ENCODE data around the gene CECR2.
"Not testable (repeated sequence)": the region's sequence is repeated elsewhere in the genome, so short reads cannot be mapped to it uniquely, and the experiment has no call there.

CECR2 gene

DNA sequence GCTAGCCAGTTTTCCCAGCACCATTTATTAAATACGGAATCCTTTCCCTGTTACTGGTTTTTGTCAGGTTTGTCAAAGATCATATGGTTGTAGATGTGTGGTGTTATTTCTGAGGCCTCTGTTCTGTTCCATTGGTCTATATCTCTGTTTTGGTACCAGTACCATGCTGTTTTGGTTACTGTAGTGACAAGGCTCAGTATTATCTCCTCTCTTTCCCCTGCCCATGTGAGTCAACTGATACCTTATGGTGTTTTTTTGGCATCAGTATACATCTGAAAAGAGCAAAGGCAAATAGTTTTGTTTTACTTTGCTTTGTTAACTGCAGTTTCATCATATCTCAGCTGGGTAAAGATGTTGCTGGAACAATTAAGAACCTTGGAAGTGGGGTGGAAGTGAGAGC lies 152.7 kb downstream of the CECR2 start:
- DNase-seq = not testable (repeated sequence)

DNA sequence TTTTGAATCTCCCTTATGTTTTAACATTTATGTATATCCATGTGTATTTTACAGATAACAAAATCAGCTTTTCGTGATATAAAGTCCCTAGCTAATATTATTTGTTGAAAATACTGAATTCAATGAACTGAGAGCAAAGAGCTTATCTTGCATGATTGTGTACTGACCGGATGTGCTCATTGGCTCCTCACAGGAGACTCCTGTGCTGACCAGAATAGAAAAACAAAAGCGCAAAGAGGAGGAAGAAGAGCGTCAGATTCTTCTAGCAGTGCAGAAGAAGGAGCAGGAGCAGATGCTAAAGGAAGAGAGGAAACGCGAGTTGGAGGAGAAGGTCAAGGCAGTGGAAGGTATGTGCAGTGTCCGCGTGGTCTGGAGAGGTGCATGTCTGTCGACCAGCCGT lies 154.7 kb downstream of the CECR2 start:
- no peak for DNase-seq

- DNase-seq = no peak
Observed at GRCh38 chr22:17536269-17536668, 167.0 kb downstream of the CECR2 start.

DNA sequence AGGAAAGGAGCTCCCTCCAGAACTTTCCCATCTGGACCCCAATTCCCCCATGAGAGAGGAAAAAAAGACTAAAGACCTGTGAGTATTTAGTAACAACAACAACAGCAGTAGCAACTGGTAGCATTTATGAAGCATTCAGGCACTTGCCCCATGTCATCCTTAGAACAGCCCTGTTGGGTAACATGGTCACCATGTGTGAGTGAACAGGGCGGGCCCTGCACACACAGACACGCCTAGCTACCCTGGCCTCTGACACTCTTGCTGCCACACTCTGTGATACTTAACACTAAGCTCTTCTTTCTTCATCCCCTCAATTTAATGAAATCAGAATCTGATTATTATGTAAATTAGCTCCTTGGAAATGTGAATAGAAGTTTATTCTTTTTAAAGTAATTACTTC lies 167.9 kb downstream of the CECR2 start:
- no peak for DNase-seq

DNA sequence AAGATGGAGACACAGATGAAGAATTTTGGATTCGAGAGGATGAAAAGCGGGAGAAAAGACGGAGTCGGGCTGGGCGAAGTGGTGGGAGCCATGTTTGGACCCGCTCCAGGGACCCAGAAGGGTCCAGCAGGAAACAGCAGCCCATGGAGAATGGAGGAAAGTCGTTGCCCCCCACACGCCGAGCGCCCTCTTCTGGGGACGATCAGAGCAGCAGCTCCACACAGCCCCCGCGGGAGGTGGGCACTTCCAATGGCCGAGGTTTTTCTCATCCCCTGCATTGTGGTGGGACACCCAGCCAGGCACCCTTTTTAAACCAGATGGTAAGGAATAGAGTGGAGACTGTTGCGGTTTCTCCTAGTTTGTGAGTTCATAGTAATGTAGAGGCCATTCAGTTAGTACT lies 171.2 kb downstream of the CECR2 start:
- no peak for DNase-seq

DNA sequence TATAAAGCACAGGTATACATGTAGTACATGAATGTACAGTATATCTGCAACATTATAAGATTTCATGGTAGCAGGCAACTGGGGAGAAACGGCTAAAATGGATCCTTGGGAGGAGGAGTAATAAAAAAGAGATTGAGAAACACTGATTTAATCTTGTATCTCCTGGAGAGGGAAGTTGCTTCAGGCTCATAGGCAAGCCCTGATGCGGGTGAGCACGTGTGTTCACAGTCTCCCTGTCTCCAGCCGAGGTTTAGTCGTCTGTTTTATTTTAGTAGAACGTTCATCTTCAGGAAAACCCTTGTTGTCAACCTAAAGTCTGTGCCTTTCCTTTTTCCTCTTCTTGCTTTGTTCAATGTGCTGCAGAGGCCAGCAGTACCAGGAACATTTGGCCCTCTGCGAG lies 172.2 kb downstream of the CECR2 start:
- DNase-seq = no peak

DNA sequence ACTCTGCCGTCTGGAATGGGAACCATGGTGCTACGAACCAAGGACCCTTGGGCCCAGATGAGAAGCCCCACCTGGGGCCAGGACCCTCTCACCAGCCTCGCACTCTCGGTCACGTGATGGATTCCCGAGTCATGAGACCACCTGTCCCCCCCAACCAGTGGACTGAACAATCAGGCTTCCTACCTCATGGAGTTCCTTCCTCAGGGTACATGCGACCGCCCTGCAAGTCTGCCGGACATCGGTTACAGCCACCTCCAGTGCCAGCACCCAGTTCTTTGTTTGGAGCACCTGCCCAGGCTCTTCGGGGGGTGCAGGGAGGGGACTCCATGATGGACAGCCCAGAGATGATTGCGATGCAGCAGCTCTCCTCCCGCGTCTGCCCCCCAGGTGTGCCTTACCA lies 173.2 kb downstream of the CECR2 start:
- DNase-seq = no peak

- no peak for DNase-seq
Observed at GRCh38 chr22:17548010-17548755, 178.9 kb downstream of the CECR2 start.

- DNase-seq = no peak
Observed at GRCh38 chr22:17548756-17549035, 179.4 kb downstream of the CECR2 start.

DNA sequence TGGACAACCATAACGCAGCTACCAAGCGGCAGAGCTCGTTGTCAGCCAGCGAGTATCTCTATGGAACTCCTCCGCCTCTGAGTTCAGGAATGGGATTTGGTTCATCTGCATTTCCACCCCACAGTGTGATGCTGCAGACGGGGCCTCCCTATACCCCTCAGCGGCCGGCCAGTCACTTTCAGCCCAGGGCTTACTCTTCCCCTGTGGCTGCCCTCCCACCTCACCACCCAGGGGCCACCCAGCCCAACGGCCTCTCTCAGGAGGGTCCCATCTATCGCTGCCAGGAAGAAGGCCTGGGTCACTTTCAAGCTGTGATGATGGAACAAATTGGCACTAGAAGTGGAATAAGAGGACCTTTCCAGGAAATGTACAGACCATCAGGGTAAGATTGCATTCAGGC lies 179.9 kb downstream of the CECR2 start:
- no peak for DNase-seq

DNA sequence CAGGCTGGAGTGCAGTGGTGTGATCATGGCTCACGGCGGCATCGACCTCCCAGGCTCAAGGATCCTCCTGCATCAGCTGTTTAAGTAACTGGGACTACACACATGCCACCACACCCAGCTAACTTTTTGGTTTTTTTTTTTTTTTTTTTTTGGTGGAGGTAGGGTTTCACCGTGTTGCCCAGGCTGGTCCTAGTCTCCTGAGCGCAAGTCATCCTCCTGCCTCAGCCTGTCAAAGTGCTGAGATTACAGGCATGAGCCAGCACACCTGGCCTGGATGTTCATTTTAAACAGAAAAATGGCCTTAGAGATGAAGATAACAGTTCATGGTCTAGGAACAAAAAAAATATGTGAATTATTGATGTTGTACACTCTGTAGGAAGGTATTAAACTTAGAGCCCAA lies 180.4 kb downstream of the CECR2 start:
- no peak for DNase-seq

DNA sequence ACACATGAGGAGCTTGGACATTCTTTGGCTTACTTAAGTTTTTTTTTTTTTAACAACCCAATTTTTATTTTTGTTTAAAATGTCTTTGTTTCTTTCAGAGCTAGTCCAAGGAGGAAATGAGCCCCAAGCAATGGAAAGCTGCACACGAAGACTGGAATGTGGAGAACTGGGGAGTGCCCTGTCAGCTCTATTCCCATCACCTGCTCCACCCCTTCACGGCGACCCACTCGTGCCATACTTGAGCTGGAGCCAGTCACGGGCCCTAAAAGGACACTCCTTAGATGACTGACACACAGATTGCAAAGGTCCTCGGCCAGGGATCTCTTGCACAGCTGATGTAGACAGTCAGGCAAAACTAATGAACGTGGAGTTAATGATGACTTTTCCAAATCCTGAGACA lies 183.5 kb downstream of the CECR2 start:
- DNase-seq = no peak

DNA sequence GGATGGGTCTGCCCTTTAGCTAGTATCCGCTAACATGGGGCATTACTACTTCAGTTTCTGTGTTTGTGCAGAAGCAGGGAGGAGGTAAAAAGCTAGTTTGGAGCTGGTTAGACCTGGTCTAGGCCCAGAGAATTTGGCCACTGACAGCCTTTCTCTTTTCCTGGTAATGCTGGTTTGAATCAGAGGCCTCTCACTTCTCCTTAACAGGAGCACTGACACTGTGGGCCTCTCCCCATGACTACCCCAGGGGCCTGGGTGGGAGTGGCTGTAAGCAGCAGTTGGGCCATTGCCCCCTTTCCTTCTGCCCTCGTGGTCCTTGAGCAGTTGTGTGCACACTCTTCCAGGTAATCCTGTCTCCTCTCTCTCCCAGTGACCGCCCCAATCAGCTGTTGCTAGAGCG lies 185.6 kb downstream of the CECR2 start:
- DNase-seq = no peak

DNA sequence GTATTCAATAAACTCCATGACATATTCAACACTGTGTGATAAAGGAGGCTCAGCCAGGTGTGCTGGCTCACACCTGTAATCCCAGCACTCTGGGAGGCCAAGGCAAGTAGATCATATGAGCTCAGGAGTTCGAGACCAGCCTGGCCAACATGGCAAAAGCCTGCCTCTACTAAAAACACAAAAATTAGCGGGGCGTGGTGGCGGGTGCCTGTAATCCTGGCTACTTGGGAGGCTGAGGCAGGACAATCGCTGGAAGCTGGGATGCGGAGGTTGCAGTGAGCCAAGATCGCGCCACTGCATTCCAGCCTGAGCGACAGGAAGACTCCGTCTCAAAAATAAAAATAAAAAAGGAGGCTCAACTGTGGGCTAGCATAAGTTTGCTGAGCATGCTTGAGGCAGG lies 189.9 kb downstream of the CECR2 start:
- no peak for DNase-seq

DNA sequence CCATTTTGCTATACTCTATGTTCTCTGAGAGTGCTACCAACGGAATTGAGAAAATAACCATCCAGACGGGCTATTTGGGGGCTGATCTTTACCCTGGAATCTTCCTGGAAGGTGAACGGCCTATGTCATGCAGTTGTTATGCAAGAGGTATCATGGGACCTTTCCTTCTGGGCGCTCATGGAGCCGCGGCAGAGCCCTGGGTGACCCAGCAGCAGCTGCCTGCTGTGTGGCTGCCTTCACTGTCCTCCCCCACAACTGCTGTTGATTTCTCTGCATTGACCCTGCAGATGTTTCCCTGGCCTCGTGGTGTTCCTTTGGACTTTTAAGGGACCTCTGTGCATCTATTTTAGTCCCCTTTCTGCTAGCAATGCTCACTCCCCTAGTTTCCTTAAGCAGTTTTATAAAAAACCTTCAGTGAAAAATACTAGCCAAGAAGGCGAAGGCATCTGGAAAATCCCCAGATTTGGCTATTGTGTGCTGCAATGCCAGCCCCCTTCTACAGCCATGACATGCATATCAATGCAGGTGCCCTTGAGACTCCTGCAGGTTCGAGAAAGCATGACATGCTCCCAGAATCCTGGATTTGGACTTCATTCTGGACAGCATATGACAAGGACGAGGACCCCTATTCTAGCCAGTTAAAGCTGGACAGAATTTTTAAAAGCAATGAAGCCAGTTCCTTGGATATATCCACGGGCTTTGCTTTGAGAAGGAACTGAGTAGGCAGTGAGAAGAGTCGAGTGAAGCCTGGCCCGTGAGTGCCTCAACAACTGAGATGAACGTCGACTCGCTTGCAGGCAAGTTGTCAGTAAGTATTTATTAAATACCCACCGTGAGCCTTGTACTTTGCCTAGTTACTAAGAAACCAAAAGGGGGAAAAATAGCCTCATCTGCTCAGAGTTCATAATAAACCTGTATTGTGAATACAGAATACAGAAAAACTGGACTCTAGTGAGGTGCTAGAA lies 193.9 kb downstream of the CECR2 start, which contains the start of gene SLC25A18:
TSS of gene SLC25A18 (plus strand) at position 593 of the 965 bp plus-strand sequence. CDS start 16,447 bp downstream, outside the sequence.
- no peak for DNase-seq

- no peak for DNase-seq
Observed at GRCh38 chr22:17563936-17564391, 194.7 kb downstream of the CECR2 start.

GRCh38 chr22:17566016-17566687 lies 196.9 kb downstream of the CECR2 start:
- DNase-seq = not testable (repeated sequence)

- no peak for DNase-seq
Observed at GRCh38 chr22:17566776-17567175, 197.5 kb downstream of the CECR2 start.

DNA sequence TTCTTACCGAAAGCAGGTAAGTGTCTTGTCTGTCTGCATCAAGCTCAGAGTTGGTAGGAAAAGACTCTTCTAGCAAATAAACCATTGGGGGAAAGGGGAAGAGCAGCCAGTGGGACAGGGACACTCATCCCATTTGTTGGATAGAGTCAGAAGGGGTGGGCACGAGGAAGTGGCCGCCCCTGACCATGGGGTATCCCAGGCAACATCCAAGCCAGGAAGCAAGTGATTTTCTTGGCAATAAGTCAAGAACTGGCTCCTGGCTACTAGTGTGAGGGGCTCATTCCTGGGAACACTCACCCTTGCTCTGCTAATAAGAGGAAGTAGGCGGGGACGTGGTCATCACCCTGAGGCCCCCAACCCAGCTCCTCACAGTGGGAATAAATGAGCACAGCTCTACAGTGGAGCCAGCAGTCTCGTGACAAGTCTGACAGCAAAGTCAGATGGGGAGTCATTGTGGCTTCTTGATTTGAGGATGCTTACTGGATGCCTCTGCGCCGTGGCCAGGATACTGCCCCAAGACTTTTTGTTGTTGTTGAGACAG lies 200.8 kb downstream of the CECR2 start:
- no peak for DNase-seq

- DNase-seq = no peak
Observed at GRCh38 chr22:17570851-17571631, 201.8 kb downstream of the CECR2 start.

GRCh38 chr22:17575151-17575550 lies 205.9 kb downstream of the CECR2 start:
- no peak for DNase-seq

DNA sequence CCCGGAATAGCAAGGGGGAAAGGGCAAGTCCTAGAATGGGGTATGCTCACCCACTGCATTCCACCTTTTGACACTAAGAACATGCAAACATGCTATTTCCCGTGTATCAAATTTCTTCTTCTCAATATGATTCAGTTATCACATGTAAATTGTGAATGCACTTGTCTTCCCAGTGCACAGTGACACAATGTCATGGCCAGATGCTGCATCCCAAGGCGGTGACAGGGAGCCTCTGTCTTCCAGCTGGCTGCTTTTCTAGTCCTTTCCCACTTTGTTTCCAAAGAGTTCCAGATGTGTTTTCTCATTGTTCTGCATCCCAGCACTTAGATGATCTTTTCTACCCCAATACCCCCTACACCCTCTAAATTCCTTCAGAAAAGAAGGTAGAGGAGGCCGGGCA lies 206.4 kb downstream of the CECR2 start:
- no peak for DNase-seq

Data from hematopoietic multipotent progenitor cell treated with erythropoietin and hydrocortisone succinate and interleukin-3 and kit ligand, for 4 days (in vitro differentiated cells).